HepG2 (cell line): ENCODE measurements around the gene SOX8.

Experiments
- ESRRA ChIP-seq: sonication (generic); formaldehyde crosslinking; IDR thresholded peaks from 2 replicates; pipeline ENCODE4 v1.5.1; 2020; ENCODE audit warnings: mild to moderate bottlenecking, low read depth, missing genetic modification reagents
- KAT7 ChIP-seq: IDR thresholded peaks from 2 replicates; pipeline ENCODE4 v1.6.1; 2018; ENCODE audit warnings: borderline replicate concordance, missing compliant biosample characterization
- KDM2A ChIP-seq: sonication (generic); formaldehyde crosslinking; IDR thresholded peaks from 2 replicates; pipeline ENCODE4 v1.4.0; 2020; ENCODE audit warnings: low read depth, missing genetic modification reagents, borderline replicate concordance
- MXI1 ChIP-seq: IDR thresholded peaks from 3 replicates; pipeline ENCODE4 v1.6.1; 2012; ENCODE audit warnings: low read depth, low read length, inconsistent platforms, borderline replicate concordance
- REST ChIP-seq, 2 experiments: IDR thresholded peaks; 2 replicates each; pipeline ENCODE4 v1.6.1; 2011 to 2012; ENCODE audit warnings: low read length in 2 of 2, borderline replicate concordance in 1 of 2, low read depth in 1 of 2, mild to moderate bottlenecking in 1 of 2, moderate library complexity in 1 of 2
- SMC3 ChIP-seq: IDR thresholded peaks from 2 replicates; pipeline ENCODE4 v1.6.1; 2011; ENCODE audit warnings: low read length, improper control_type of control experiment
- SOX6 ChIP-seq, 2 experiments: fragments of 450-650 bp in 1 of 2; sonication (generic) in 1 of 2; formaldehyde crosslinking in 1 of 2; IDR thresholded peaks; 2 replicates each; pipeline versions ENCODE4 v1.4.0 to v1.6.1; 2017 to 2020; ENCODE audit warnings: antibody characterized with exemption in 1 of 2, mild to moderate bottlenecking in 1 of 2, missing genetic modification reagents in 1 of 2
- ZBTB42 ChIP-seq: sonication (generic); formaldehyde crosslinking; IDR thresholded peaks from 2 replicates; pipeline ENCODE4 v1.5.0; 2020; ENCODE audit warnings: mild to moderate bottlenecking, missing genetic modification reagents
- TF ChIP-seq, protein P1 (sequence below): sonication (generic); formaldehyde crosslinking; conservative IDR thresholded peaks from 2 replicates; pipeline ENCODE4 v1.4.0; 2020; ENCODE audit warnings: missing genetic modification reagents
- TF ChIP-seq, protein P2 (sequence below): IDR thresholded peaks from 2 replicates; pipeline ENCODE4 v1.6.1; 2016; ENCODE audit warnings: low read depth, control low read depth
- TF ChIP-seq, protein P3 (sequence below): sonication (generic); formaldehyde crosslinking; IDR thresholded peaks from 2 replicates; pipeline ENCODE4 v1.4.0; 2020; ENCODE audit warnings: missing genetic modification reagents

DNA sequence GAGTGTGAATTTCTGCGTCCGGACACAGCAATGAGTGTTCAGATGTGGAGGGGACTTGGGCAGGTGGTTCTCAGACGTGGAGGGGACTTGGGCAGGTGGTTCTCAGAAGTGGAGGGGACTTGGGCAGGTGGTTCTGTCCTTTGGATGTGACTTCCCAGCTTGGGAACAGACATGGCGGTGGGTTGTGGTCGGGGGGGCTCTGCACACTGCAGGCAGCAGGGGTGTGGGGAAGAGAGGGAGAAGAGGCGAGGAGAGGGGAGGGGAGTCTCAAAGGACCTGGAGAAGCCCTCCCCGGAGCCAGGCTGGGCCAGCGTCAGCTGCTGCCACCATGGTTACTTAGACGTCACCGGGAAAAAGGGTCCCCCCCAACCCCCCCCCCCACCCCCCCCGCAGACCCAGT lies 9.8 kb downstream of the SOX8 start:
- TF ChIP-seq SMC3 (no peak), KDM2A (CRISPR knock-in tag) (no peak), REST (IDR thresholded peaks at IDR 0.05; ENCODE audit: borderline replicate concordance in 1 of 2, low read depth in 1 of 2, low read length in 2 of 2) (no peak), KAT7 (no peak), ZBTB42 (CRISPR knock-in tag) (no peak), SOX6 (IDR thresholded peaks at IDR 0.05) (no peak), SOX6 (CRISPR knock-in tag; IDR thresholded peaks at IDR 0.05) (no peak), MXI1 (no peak), ESRRA (no peak)
- TF ChIP-seq, protein P1, sequence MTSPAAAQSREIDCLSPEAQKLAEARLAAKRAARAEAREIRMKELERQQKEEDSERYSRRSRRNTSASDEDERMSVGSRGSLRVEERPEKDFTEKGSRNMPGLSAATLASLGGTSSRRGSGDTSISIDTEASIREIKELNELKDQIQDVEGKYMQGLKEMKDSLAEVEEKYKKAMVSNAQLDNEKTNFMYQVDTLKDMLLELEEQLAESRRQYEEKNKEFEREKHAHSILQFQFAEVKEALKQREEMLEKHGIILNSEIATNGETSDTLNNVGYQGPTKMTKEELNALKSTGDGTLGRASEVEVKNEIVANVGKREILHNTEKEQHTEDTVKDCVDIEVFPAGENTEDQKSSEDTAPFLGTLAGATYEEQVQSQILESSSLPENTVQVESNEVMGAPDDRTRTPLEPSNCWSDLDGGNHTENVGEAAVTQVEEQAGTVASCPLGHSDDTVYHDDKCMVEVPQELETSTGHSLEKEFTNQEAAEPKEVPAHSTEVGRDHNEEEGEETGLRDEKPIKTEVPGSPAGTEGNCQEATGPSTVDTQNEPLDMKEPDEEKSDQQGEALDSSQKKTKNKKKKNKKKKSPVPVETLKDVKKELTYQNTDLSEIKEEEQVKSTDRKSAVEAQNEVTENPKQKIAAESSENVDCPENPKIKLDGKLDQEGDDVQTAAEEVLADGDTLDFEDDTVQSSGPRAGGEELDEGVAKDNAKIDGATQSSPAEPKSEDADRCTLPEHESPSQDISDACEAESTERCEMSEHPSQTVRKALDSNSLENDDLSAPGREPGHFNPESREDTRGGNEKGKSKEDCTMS (CRISPR knock-in tag): no peak
- TF ChIP-seq, protein P2, sequence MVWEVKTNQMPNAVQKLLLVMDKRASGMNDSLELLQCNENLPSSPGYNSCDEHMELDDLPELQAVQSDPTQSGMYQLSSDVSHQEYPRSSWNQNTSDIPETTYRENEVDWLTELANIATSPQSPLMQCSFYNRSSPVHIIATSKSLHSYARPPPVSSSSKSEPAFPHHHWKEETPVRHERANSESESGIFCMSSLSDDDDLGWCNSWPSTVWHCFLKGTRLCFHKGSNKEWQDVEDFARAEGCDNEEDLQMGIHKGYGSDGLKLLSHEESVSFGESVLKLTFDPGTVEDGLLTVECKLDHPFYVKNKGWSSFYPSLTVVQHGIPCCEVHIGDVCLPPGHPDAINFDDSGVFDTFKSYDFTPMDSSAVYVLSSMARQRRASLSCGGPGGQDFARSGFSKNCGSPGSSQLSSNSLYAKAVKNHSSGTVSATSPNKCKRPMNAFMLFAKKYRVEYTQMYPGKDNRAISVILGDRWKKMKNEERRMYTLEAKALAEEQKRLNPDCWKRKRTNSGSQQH (CRISPR knock-in tag): no peak
- TF ChIP-seq, protein P3, sequence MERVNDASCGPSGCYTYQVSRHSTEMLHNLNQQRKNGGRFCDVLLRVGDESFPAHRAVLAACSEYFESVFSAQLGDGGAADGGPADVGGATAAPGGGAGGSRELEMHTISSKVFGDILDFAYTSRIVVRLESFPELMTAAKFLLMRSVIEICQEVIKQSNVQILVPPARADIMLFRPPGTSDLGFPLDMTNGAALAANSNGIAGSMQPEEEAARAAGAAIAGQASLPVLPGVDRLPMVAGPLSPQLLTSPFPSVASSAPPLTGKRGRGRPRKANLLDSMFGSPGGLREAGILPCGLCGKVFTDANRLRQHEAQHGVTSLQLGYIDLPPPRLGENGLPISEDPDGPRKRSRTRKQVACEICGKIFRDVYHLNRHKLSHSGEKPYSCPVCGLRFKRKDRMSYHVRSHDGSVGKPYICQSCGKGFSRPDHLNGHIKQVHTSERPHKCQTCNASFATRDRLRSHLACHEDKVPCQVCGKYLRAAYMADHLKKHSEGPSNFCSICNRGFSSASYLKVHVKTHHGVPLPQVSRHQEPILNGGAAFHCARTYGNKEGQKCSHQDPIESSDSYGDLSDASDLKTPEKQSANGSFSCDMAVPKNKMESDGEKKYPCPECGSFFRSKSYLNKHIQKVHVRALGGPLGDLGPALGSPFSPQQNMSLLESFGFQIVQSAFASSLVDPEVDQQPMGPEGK: no peak
